Hepatocyte (in vitro differentiated cells): ENCODE data around the gene AKAP3. TPM values are rescaled to one million over a fixed set of nuclear protein-coding genes. Genes with fewer than 3 reads are reported as not detected.

Source experiments
- DNase-seq: peaks from one replicate; pipeline ENCODE4 v3.0.0-alpha.2; 2016; ENCODE audit warnings: low spot score
- H2AFZ ChIP-seq: fragments of 200-600 bp; sonication (generic); 2 replicates; pipeline ENCODE4 v1.6.0; 2016; ENCODE audit warnings: antibody characterized with exemption, mild to moderate bottlenecking
- H3K27ac ChIP-seq: fragments of 200-600 bp; sonication (generic); 2 replicates; pipeline ENCODE4 v1.5.1; 2016; ENCODE audit warnings: mild to moderate bottlenecking
- H3K27me3 ChIP-seq: fragments of 200-600 bp; sonication (generic); 2 replicates; pipeline ENCODE4 v1.6.1; 2016
- H3K36me3 ChIP-seq: fragments of 200-600 bp; sonication (generic); replicated peaks from 2 replicates; pipeline ENCODE4 v1.5.1; 2016; ENCODE audit warnings: low read depth; ENCODE audit not compliant: insufficient read depth
- H3K4me1 ChIP-seq: fragments of 200-600 bp; sonication (generic); 2 replicates; pipeline ENCODE4 v1.5.1; 2016; ENCODE audit warnings: mild to moderate bottlenecking, moderate library complexity; ENCODE audit not compliant: insufficient read depth
- H3K4me2 ChIP-seq: fragments of 200-600 bp; sonication (generic); 2 replicates; pipeline ENCODE4 v1.6.0; 2016
- H3K4me3 ChIP-seq: fragments of 200-600 bp; sonication (generic); 2 replicates; pipeline ENCODE4 v1.5.1; 2016; ENCODE audit warnings: mild to moderate bottlenecking
- H3K79me2 ChIP-seq: fragments of 200-600 bp; sonication (generic); 2 replicates; pipeline ENCODE4 v1.6.0; 2017; ENCODE audit warnings: mild to moderate bottlenecking
- H3K9me2 ChIP-seq: fragments of 200-600 bp; sonication (generic); replicated peaks from 2 replicates; pipeline ENCODE4 v1.6.0; 2017; ENCODE audit warnings: mild to moderate bottlenecking; ENCODE audit not compliant: insufficient read depth
- H3K9me3 ChIP-seq: fragments of 200-600 bp; sonication (generic); 2 replicates; pipeline ENCODE4 v1.5.1; 2016; ENCODE audit warnings: low read depth, mild to moderate bottlenecking
- H4K20me1 ChIP-seq: fragments of 200-600 bp; sonication (generic); 2 replicates; pipeline ENCODE4 v1.6.0; 2016; ENCODE audit warnings: mild to moderate bottlenecking; ENCODE audit not compliant: insufficient read depth, poor library complexity, severe bottlenecking
- CTCF ChIP-seq: fragments of 200-600 bp; sonication (generic); IDR thresholded peaks from 2 replicates; pipeline ENCODE4 v1.5.1; 2016; ENCODE audit warnings: antibody characterized with exemption, mild to moderate bottlenecking; ENCODE audit not compliant: poor library complexity
- EZH2 ChIP-seq: fragments of 200-600 bp; sonication (generic); IDR thresholded peaks from 2 replicates; pipeline ENCODE4 v1.6.1; 2016; ENCODE audit warnings: antibody characterized with exemption, mild to moderate bottlenecking, borderline replicate concordance
- EZH2phosphoT487 ChIP-seq: fragments of 200-600 bp; sonication (generic); IDR thresholded peaks from one replicate; pipeline ENCODE4 v1.6.1; 2018; ENCODE audit warnings: antibody characterized with exemption, mild to moderate bottlenecking, low read depth, moderate library complexity; ENCODE audit not compliant: unreplicated experiment, severe bottlenecking
- WGBS: methylation state at CpG from one replicate; pipeline ENCODE4 v1.1.6; 2016; ENCODE audit warnings: low lambda C conversion rate; ENCODE audit errors: missing lambda C conversion rate; 5-methylcytosine and 5-hydroxymethylcytosine counted together
- polyA plus RNA-seq: library from polyadenylated mRNA; unstranded; fragments of >200 nt; fragmentation: Nextera tagmentation; extraction: Ambion mirVana; gene quantifications from 2 replicates; pipeline ENCODE4 v1.2.1, GENCODE V29; 2016
- total RNA-seq: library from RNA; depleted of rRNA; stranded (reverse); fragments of >200 nt; gene quantifications from 2 replicates; pipeline ENCODE4 v1.2.3, GENCODE V29; 2014

The AKAP3 gene
- total and polyA plus RNA-seq, 2 experiments from 2014 or later: 1.3 to 3.5 TPM

- H3K79me2 ChIP-seq: no peaks in the 10 kb centered on the region
- no peak for DNase-seq
- H3K4me1 ChIP-seq: peaks cover 2% of the 10 kb centered on the region
- no peak overlapping the region for H3K4me2 ChIP-seq
- no peaks in the 10 kb centered on the region for H3K27me3 ChIP-seq
- H2AFZ ChIP-seq: no peak overlapping the region
- H4K20me1 ChIP-seq: no peaks in the 10 kb centered on the region
- H3K27ac ChIP-seq: no peak overlapping the region
- WGBS: 91% methylated on average over 3 of the region's 3 CpGs
- no peaks in the 10 kb centered on the region for H3K36me3 ChIP-seq
- TF ChIP-seq EZH2: no peak
- no peak for TF ChIP-seq CTCF
- no peak for TF ChIP-seq EZH2phosphoT487
- no peaks in the 10 kb centered on the region for H3K9me2 ChIP-seq
- no peak overlapping the region for H3K4me3 ChIP-seq
- no peaks in the 10 kb centered on the region for H3K9me3 ChIP-seq
Measured at GRCh38 chr12:4588916-4589315, 59.9 kb downstream of the AKAP3 start.

- Histone ChIP-seq H3K9me3 (no peaks in the 10 kb centered on the region), H3K9me2 (no peaks in the 10 kb centered on the region), H3K4me1 (peaks cover 2% of the 10 kb centered on the region), H4K20me1 (no peaks in the 10 kb centered on the region), H3K79me2 (no peaks in the 10 kb centered on the region), H3K4me2 (no peak overlapping the region), H3K27me3 (no peaks in the 10 kb centered on the region), H3K4me3 (no peak overlapping the region), H3K36me3 (no peaks in the 10 kb centered on the region), H3K27ac (no peak overlapping the region), H2AFZ (no peak overlapping the region)
- WGBS: 74% methylated on average over 9 of the region's 9 CpGs
- DNase-seq: no peak
- TF ChIP-seq EZH2: no peak
- no peak for TF ChIP-seq EZH2phosphoT487
- no peak for TF ChIP-seq CTCF
Measured at GRCh38 chr12:4587108-4587507, 61.7 kb downstream of the AKAP3 start.

DNA sequence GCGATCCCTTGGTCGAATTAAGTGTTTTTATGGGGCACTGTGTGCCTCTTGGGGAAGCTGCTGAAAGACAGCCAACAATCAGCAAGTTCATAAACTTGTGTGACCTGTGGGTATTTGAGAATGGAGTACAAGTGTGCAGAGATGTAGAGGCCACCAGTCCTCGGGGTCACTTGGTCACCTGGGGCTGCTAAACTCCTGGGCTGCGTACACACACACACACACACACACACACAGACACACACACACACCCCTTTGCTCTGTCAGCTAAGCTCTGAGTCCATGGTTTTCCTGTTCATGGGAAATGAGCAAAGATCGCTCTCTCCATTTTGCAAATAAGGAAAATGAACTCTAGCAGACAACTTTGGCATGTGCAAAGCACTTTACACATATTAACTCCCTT is 62.4 kb downstream of the AKAP3 start:
- no peak for DNase-seq
- Histone ChIP-seq H2AFZ (no peak overlapping the region), H4K20me1 (no peaks in the 10 kb centered on the region), H3K4me1 (peaks cover 2% of the 10 kb centered on the region), H3K79me2 (no peaks in the 10 kb centered on the region), H3K9me2 (no peaks in the 10 kb centered on the region), H3K4me2 (no peak overlapping the region), H3K36me3 (no peaks in the 10 kb centered on the region), H3K27me3 (no peaks in the 10 kb centered on the region), H3K27ac (no peak overlapping the region), H3K4me3 (no peak overlapping the region), H3K9me3 (no peaks in the 10 kb centered on the region)
- 53% methylated on average over 5 of the region's 5 CpGs for WGBS
- TF ChIP-seq EZH2 (no peak), EZH2phosphoT487 (no peak), CTCF (no peak)

DNA sequence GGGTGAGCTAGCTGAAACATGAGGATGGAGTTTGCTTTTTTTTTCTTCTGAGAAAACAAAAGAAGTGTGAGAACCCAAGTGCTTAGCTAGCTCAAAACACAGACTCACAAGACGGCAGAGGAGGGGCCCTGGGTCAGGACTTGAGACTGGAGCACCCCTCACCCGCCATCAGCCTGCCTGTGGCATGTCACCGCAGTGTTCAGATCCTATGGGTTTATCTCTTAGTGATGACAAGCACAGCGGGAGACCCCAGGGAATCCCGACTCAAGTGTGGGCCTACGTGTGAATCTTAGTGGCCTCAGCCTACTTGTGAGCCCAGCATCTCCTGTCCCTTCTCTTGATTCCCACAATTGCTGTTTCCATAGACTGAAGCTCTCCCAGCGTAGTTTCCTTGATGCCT is 64.0 kb downstream of the AKAP3 start:
- Histone ChIP-seq H2AFZ (no peak overlapping the region), H3K4me1 (peaks cover 2% of the 10 kb centered on the region), H3K9me2 (no peaks in the 10 kb centered on the region), H4K20me1 (no peaks in the 10 kb centered on the region), H3K4me2 (no peak overlapping the region), H3K27ac (no peak overlapping the region), H3K79me2 (no peaks in the 10 kb centered on the region), H3K36me3 (no peaks in the 10 kb centered on the region), H3K27me3 (peaks cover 3% of the 10 kb centered on the region), H3K9me3 (no peaks in the 10 kb centered on the region), H3K4me3 (no peak overlapping the region)
- 77% methylated on average over 7 of the region's 7 CpGs for WGBS
- DNase-seq: no peak
- TF ChIP-seq EZH2phosphoT487: no peak
- no peak for TF ChIP-seq CTCF
- no peak for TF ChIP-seq EZH2
